Upper lobe of left lung (tissue), 4 donors: ENCODE measurements around the gene SDR39U1.

ENCODE experiments used
- EP300 ChIP-seq, 4 donors: sonication (generic); formaldehyde crosslinking; IDR thresholded peaks; one replicate each; pipeline ENCODE4 v1.5.1; 2017; ENCODE audit warnings: antibody characterized with exemption in 4 of 4, control low read depth in 2 of 4
- POLR2AphosphoS5 ChIP-seq, 2 donors: sonication (generic); formaldehyde crosslinking; IDR thresholded peaks; one replicate each; pipeline ENCODE4 v1.5.1; 2017; ENCODE audit warnings: antibody characterized with exemption in 2 of 2
- TF ChIP-seq, protein P1 (sequence below), 6 experiments: fragments of 450-650 bp in 4 of 6; fragments of 200-600 bp in 2 of 6; sonication (generic) in 2 of 6; IDR thresholded peaks; one replicate each; pipeline ENCODE4 v1.5.1; 2016 to 2019; ENCODE audit warnings: antibody characterized with exemption in 6 of 6

DNA sequence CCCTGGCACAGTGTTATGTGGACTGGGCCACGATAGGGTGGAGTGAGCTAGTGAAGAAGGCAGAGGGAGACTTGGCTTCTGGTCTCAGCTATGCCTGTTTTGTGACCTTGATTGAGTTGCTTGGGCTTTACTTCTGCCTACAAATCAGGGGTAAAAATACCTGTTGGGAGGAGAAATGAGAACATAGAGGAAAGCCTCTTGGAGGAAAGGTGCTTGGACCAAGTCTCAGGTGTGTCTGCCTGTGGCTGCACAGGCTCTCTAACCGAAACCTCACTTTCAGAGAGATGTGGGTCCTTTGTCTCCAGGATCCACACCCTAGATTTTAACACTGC, 4.9 kb downstream of the SDR39U1 start:
- TF ChIP-seq, protein P1, sequence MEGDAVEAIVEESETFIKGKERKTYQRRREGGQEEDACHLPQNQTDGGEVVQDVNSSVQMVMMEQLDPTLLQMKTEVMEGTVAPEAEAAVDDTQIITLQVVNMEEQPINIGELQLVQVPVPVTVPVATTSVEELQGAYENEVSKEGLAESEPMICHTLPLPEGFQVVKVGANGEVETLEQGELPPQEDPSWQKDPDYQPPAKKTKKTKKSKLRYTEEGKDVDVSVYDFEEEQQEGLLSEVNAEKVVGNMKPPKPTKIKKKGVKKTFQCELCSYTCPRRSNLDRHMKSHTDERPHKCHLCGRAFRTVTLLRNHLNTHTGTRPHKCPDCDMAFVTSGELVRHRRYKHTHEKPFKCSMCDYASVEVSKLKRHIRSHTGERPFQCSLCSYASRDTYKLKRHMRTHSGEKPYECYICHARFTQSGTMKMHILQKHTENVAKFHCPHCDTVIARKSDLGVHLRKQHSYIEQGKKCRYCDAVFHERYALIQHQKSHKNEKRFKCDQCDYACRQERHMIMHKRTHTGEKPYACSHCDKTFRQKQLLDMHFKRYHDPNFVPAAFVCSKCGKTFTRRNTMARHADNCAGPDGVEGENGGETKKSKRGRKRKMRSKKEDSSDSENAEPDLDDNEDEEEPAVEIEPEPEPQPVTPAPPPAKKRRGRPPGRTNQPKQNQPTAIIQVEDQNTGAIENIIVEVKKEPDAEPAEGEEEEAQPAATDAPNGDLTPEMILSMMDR (IDR thresholded peaks at IDR 0.05) = no peak
- TF ChIP-seq EP300 (IDR thresholded peaks at IDR 0.05) = no peak
- TF ChIP-seq POLR2AphosphoS5 (IDR thresholded peaks at IDR 0.05) = no peak
